EL (cell line): Measurements from ENCODE around the gene FUT2.
"Not testable (repeated sequence)": the region's sequence is repeated elsewhere in the genome, so short reads cannot be mapped to it uniquely, and the experiment has no call there.

Source experiments
- DNase-seq: peaks from one replicate; pipeline ENCODE4 v3.0.0-alpha.2; 2016

FUT2 gene

DNA sequence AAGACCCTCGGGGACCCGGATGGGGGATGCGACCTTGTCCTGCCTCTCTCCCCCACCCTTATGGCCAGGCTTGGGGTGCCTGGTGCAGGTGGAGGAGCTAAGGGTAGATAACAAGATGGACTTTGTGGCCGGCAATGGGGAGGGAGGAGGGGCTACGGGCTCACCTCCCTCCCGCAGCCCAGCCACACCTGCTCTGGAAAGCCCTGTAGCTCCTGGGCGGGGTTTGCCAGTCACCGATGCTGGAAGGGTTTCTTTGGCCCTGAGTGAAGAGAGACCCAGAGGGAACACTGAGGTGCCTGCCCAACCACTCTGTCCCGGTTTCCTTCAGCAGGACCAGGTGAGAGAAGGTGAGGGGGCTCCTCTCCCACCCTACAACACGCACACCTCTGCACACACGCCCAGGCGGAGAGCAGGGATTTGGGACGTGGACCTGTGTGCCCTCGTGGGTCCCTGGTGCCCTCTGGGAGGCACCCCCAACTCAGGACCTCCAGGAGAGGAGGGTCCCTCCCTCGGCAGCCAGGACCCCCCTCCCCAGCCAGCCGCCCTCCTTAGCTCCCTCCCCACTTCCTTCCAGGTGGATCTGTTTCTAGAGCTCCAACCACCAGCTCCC, at the start of gene FUT2:
Gene FUT2 (plus strand): TSS at position 229 of the 610 bp plus-strand sequence. CDS start 6,986 bp downstream, outside the sequence.
- no peak for DNase-seq

DNA sequence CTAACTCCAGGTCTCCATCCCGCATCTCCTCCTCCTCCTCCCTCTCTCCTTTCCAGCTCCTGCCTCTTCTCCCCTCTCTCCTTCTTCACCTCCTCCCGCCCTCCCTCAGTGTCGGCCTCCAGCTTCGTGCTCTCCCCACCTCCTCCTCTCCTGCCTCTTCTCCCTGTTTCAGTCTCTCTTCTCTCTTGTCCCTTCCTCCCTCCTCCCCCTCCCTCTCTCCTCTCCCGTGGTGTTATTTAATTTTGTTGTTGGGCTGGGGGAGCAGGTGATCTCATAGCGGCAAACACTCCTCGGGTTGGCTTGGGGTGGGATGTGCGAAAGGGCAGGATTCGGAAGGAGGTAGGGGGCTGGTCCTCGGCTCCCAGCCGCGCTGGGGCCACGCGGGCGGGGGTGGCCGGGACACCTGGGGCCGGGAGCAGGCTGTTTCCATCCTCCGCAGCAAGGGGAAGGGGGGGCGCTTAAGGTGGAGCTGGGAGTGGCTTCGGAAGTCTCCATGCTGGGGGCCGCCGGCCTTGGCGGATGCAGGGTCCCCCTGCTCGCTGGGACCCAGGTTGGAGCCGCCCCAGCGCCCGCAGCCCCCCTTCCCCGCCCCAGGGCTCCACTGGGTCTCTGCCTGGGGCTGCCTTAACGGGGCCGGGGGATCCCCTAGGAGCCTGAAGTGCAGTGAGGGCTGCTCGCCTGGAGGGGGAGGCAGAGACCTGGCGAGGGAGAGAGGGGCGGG, 49.6 kb upstream of the FUT2 start, which contains the start of gene CA11:
Gene CA11 (minus strand): TSS at position 187 of the 721 bp plus-strand sequence. CDS start 555 bp downstream, outside the sequence.
- peak; percentile 88 for DNase-seq

DNA sequence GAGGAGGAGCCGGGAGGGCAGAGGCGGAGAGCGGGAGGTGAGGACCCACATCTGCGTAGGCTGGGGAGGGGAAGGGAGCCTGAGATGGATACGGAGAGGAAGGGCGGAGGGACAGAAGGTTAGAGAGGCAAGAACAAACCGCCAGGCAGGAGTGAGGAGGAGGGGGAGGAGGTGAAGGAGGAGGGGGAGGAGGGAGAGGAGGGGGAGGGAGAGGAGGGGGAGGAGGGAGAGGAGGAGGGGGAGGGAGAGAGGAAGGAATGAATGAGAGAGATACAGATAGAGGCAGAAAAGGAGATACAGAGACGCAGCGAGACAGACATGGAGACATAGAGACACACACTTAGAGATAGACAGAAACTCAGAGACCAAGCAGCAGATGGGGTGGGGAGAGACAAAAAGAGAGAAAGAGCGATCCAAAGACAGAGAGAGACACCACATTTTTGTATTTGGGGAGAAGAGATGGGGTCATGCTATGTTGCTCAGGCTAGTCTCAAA, 49.0 kb upstream of the FUT2 start:
- no peak for DNase-seq

DNA sequence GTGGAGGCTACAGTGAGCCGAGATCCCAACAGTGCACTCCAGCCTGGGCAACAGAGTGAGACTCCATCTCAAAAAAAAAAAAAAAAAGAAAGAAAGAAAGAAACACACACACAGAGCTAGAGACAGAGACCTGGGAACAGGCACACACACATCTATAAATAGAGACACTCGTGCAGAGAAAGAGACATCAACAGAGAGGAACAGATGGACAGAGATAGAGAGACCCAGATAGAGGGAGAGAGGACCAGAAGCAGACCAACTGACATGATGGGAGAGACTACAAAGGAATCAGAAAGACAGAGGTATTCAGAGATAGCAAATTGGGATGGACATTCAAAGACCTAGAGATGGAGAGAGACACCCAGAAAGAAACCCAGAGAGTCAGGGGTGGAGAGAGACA, 47.6 kb upstream of the FUT2 start:
- no peak for DNase-seq

DNA sequence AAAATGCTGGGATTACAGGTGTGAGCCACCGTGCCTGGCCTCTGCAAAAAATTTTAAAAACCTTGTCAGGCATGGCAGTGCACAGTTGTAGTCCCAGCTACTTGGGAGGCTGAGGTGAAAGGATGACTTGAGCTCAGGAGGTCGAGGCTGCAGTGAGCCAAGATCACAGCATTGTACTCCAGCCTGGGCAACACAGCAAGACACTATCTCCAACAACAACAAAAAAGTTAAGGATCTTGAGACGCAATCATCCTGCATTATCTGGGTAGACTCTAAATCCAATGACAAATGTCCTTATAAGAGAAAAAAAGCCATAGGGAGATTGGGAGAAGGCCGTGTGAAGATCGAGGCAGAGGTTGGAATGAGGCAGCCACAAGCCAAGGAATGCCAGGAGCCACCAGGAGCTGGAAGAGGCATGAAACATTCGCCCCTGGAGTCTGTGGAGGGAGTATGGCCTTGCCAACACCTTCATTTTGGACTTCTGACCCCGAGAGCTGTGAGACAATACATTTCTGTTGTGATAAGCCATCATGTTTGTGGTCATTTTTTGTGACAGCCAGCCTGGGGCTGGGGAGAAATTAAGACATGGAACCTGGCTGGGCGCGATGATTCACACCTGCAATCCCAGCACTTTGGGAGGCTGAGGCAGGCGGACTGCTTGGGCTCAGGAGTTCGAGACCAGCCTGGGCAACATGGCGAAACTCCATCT, 44.6 kb upstream of the FUT2 start:
- DNase-seq, result no peak

DNA sequence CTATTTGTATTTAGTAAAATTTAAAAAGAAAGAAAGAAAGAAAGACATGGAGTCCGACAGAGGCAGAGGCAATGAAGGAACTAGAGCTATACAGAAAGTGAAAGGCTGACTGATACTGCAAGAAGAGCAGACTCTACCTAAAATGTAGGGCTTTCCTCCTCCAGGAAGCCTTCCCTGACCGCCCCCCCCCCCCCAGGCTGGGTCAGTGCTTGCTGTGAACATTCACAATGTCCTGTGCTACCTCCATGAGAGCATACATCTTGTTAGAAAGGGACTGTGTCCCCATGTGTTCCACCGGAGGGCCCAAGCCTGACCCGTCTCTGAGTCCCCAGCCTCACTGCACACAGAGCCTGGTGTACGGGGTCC, 44.1 kb upstream of the FUT2 start:
- no peak for DNase-seq

DNA sequence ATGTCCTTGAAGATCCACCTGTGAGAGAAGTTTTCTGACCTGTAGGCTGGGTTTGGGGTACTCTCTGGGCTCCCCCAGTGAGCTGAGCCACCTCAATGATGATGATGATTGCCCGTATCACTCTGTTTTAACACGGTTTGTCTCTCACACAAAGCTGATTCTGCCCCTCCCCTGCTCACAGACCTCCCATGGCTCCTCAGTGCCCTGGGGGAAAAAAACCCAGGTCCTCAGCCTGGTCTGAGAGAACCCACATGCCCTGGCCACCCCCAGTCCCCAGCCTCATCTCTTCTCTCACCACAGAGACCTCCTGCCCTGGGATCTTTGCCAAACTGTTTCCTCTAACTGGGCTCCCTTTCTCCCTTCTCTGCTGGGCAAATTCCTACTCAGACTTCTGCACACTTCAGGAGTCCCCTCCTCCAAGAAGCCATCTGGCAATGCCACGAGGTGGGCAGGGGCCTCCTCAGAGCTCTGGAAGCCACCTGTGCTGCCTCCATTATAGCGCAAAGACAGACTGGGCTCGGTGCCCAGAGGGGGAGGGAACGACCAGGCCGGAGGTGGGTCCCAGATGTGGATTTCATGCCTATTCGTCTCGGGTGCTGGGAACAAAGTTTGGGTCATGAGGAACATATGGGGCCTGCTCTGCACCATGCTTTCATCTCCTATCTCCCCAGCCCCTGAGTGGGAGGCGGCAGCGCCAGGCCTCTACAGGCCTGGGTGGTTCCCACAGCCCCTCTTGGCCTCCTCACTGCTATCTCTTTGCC, 41.3 kb upstream of the FUT2 start:
- no peak for DNase-seq

DNA sequence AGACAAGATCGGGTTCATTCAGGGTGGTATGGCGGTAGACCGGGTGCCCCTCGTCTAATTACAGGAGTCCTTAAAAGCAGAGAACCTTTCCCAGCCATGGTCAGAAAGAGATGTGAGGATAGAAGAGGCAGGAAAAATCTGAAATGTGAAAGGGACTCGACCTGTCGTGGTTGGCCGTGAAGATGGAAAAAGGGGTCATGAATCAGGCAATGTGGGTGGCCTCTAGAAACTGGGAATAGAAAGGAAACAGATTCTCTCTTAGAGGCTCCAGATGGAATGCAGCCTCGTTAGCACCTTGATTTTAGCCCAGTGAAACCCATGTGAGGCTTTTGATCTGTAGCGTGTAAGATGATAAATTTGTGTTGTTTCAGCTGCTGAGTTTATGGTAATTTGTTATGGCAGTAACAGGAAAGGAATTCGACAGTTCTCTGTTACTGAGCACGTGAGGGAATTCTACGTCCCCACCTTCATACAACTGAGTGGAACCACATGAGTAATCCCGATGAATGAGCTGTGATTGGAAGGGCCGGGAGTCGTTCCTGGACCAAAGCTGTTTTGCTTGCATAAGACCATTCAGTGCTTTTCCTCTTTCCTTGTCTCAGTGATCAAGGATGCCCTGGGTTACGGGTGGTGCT, 38.8 kb upstream of the FUT2 start:
- DNase-seq, result peak; percentile 93

DNA sequence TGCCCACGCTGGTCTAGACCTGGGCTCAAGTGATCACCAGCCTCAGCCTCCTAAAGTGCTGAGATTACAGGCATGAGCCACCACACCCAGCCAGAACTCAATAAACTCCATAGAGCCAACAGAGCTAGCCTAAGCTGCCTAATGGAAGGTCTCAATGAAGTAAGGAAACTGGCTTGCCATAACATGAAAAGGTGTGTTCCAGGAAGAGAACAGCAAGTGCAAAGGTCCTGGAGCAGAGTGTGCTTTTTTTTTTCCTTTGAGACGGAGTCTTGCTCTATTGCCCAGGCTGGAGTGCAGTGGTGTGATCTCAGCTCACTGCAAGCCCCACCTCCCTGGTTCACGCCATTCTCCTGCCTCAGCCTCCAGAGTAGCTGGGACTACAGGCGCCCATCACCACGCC, 37.9 kb upstream of the FUT2 start:
- DNase-seq, result not testable (repeated sequence)

DNA sequence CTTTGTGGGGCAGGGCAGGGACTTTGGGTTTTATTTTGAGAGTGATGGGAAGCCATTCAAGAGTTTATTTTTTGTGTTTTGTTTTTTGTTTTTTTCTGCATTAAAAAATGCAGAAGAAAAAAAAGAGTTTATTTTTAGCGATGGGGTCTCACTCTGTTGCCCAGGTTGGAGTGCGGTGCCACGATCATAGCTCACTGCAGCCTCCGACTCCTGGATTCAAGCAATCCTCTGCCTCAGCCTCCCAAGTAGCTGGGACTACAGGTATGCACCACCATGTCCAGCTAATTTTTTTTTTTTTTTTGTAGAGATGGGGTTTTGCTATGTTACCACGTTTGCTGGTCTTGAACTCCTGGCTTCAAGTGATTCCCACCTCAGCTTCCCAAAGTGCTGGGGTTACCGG, 37.3 kb upstream of the FUT2 start:
- no peak for DNase-seq

DNA sequence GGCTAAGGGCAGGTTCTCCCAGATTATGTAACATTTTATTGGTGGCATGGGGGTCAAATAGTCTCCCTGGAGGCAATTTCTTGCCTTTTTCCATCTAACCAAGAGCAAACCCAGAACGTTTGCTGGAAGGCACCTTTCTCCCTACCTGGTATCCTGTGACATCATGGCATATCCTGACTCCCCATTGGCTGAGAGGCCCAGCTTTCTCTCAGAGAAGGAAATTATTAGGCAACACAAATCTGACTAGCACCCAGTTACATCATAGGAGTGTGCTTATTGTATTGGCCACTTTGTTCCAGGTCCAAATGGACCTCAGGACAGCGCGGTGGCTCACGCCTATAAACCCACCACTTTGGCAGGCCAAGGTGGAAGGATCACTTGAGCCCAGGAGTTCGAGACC, 36.0 kb upstream of the FUT2 start:
- no peak for DNase-seq

DNA sequence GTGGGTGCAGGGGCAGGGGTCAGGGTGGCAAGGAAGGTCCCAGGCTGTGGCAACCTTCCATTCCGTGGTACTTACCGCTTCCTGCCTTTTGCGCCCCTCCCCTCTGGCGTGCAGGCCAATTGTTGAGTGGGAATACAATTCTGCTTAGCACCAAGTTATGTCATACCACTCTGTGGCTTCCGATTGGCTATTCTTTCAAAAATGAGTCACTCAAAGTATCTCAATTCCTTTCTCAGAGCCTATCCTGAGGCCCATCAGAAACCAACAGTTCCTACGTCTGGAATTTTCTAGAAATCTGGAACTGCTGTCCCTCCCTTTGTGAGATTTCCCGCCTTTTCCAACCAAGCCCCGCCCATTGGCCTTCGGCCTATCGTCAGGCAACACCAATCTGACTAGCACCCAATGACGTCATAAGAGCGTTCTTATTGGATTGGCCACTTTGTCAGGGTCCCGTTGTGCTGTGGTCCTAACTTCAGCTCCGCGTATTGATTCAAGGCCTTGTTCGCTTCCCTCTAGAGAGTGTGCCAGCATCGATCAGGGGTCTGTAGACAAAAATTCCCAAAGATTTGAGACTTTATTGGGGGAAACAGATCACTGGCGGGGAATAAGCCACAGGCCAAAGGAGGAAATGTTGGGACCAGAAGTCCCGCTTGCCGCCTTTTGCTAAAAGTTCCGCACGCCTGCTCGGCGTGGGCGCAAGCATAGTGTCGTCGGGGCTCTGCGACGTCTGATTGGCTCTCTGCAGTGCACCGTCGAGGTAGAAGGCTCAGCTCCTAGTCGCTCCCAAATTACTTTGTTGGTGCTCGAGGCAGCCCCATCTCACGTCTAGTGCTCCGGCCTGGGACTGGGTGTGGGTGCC, 34.7 kb upstream of the FUT2 start:
- DNase-seq, result peak; percentile 91

DNA sequence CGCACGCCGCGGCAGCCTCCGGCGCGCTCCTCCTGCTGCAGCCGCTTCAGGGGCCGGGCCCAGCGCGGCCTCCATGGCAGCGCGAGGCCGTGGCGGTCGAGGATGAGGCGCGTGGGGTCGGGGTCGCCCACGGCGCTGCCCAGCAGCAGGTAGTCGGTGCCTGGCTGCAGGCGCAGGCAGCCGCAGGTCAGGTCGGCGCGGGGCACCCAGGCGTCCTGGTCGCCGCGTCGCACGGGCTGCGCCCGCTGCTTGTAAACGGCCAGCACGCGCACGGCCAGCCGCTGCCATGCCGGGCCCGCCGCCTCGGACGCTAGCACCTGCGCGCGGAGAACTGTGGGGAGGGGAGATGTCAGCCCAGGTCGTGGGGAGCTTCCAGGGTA, 34.1 kb upstream of the FUT2 start:
- no peak for DNase-seq

DNA sequence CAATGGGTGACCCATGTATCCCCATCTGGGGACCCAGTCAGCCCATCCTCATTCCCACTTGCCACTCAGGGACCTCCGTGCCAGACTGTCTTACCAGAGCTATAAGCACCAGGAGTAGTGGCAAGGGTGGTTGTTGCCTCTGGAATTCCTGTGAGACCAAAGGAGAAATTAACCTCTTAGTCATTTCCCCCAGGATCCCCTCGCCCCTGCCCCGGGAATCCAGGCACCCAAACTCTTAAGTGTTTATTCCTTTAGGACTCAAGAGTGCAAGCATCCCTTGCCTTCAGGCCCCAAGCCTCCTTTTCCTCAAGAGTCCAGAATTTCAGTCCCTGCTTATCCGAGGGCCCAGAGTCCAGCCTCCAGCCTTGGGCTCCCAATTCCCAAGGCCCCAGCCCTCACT, 32.1 kb upstream of the FUT2 start:
- DNase-seq, result no peak

DNA sequence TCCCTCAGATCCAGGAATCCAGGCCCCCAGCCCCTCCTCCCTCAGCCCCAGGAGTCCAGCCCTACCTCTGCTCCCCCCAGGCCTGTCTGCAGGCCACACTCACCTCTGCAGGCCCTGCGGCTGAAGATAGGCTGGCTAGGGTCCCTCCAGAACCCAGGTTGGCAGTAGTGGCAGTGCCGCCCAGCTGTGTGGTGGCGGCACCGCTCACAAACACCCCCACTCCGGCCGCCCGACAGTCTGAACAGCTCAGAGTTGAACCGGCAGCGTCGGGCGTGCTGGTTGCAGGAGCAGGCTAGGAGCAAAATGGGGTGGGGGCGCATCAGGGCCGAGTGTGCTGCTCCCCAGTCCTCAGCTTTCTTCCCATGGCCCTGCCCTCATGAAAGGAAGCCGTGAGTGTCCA, 31.3 kb upstream of the FUT2 start:
- no peak for DNase-seq

DNA sequence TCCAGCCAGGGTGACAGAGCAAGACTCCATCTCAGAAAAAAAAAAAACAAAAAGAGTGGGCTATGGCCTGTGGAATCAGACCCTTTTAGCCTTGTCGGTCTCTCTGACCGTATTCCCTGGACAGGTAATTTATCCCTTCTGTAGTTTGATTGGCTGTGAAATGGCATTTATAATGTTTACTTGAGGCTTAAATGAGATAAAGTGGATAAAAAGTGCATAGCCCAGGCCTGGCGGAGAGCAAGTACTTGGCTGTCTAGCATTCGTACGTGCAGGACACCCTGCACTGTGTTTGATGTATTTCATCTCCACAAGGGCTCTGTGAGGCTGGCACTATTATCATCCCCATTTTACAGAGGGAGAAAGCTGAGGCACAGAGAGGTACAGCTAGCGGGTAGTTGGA, 30.0 kb upstream of the FUT2 start:
- DNase-seq, result no peak

DNA sequence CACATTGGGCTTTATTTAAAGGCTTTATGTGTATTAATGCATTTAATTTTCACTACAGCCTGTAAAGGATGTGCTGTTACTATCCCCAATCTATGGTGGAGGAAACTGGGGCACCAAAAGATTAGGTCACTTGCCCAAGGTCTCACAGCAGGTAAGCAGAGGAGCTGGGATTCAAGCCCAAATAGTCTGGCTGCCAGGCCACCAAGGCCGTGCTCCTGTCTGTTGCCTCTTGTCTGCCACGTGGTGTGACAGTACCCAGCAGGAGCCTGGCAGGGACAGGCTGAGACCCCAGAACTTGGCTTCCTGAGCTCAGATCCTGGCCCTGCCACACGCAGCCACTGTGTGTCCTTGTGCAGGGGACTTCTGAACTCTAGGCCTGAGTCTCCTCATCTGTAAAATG, 27.4 kb upstream of the FUT2 start:
- no peak for DNase-seq

DNA sequence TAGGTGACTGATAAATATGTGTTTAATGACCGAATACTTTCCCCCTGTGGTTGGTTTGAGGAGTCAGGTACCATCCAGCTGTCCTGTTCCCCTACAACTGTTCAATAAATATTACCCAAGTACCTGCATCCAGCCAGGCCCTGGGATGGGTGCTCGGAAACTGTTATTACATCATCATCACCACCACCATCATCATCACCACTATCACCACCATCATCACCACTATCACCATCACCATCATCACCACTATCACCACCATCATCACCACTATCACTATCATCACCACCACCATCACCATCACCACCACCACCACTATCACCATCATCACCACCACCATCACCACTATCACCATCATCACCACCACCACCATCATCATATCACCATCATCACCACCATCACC, 27.0 kb upstream of the FUT2 start:
- DNase-seq, result no peak

DNA sequence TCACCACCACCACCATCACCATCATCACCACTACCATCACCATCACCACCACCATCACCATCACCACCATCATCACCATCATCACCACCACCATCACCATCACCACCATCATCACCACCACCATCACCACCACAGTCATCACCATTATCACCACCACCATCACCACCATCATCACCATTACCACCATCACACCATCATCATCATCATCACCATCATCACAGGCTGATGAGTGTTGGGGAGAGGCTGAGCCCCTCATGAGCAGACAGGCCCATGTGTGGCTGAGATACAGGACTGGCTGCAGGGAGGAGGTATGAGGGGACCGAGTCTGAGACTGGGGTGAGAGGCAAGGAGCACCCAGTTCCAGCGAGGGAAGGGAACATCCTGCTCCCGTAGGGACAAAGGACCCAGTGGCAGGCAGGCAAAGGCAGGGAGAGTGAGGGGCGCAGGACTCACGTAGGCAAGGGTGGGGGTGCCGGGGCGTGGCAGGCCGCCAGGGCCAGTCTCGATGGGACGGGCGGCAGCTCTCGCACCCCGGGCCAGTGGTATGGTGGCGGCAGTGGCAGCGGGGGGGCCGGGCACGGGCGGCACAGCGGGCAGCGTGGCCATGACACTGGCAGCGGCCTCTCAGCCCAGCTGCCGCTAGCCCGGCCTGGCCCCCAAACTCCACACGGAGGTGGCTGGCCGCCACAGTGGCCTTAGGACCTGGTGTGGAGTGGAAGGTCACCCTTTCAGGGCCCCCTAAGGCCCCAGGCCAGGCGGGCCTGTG, 25.7 kb upstream of the FUT2 start:
- DNase-seq, result no peak

DNA sequence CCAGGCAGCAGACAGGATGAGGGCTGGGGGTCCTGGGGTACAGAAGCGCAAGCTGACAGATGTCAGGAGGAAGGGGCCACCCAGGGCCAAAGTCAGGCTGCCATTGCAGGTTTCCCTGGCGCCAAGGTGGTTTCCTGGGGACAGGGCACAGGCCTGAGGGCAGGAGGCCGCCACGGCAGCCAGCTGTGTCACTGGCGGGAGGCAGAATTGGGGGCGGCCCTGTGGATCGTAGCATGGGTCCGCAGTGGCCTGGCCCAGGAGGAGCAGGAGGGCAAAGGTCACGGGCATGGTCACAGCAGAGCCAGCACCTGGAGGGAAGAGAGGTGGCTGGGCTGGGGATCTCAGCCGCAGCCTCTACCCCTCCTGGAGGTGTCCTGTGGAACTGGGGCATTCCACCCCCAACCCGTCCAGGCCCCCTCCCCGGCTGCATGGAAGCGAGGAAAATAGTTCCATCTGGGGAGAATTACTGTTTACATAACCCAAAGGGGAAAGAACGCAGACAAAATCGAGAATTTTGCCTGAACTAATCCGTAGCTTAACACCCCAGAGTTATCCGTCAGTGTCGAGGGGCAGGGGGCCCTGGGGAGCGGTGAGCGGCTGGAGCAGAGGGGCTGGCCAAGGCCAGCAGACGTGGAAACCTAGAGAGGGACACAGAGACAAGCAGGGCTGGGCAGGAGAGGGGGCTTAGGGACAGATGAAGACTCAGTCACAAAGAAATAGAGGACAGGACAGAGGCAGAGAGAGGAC, 24.9 kb upstream of the FUT2 start:
- DNase-seq, result no peak
